ENCODE results near the gene INSC.

DNA sequence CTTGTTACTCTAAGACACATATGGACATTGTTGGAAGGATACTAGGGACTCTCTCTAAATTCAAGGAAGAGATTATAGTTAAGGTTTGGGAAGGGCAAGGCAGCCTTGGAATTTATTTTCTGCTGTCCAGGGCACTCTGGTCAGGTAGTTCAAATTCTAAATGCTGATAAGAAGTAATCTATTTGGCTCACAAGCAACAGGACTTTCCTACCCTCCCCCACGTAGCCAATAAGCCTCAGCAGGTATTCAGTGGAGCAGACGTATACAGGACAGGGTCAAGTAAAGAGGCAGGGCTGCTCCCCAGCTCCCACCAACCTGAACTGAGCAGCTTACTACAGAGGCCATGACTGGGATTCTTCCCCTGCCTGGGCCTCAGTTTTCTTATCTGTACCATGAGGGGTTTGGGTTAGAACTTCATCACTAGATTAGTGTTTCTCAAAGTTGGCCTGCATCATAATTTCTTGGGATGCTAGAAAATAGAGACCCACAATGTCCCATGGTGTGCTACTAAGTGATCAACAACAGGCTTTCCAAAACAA lies 6.1 kb upstream of the INSC start:
- TF ChIP-seq, protein P1, sequence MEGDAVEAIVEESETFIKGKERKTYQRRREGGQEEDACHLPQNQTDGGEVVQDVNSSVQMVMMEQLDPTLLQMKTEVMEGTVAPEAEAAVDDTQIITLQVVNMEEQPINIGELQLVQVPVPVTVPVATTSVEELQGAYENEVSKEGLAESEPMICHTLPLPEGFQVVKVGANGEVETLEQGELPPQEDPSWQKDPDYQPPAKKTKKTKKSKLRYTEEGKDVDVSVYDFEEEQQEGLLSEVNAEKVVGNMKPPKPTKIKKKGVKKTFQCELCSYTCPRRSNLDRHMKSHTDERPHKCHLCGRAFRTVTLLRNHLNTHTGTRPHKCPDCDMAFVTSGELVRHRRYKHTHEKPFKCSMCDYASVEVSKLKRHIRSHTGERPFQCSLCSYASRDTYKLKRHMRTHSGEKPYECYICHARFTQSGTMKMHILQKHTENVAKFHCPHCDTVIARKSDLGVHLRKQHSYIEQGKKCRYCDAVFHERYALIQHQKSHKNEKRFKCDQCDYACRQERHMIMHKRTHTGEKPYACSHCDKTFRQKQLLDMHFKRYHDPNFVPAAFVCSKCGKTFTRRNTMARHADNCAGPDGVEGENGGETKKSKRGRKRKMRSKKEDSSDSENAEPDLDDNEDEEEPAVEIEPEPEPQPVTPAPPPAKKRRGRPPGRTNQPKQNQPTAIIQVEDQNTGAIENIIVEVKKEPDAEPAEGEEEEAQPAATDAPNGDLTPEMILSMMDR (IDR thresholded peaks at IDR 0.05 in 4 of 5, conservative IDR thresholded peaks at IDR 0.05 in 1 of 5): no peak
- TF ChIP-seq POLR2A (IDR thresholded peaks at IDR 0.05): no peak
